HG03039 (cell line): Measurements from ENCODE around the gene PRAMEF12.
"Not testable (repeated sequence)": the region's sequence is repeated elsewhere in the genome, so short reads cannot be mapped to it uniquely, and the experiment has no call there.

ENCODE experiments used
- ATAC-seq: cut with Tn5 transposase; IDR thresholded peaks from one replicate; pipeline ENCODE4 v1.9.1; 2021; ENCODE audit warnings: mild to moderate bottlenecking, moderate library complexity; ENCODE audit not compliant: unreplicated experiment

Gene PRAMEF12

GRCh38 chr1:12769976-12770505 lies 3.5 kb upstream of the PRAMEF12 start:
- ATAC-seq, result no peak

- ATAC-seq, result no peak
Observed at GRCh38 chr1:12770620-12771019, 2.9 kb upstream of the PRAMEF12 start.

- ATAC-seq, result no peak
Observed at GRCh38 chr1:12771186-12771585, 2.4 kb upstream of the PRAMEF12 start.

DNA sequence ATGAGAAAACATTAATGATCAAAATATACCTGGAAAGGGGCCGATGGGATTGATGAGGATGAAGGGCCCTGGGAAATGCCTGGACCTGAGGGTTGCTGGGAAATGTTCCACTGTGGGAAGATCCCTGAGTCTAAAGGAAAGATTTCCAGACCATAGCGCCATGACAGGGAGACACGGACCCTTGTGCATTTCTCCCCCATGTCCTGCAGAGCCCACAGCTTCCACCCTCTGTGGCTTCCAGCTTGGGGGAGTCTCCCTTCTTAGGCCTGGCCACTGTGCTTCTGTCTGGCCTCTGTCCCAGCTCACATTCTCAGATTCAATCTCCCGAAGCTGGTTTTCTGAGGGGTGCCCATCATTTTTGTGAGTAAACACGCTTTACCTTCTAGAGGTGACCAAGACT lies 1.0 kb upstream of the PRAMEF12 start:
- ATAC-seq, result no peak

- ATAC-seq, result no peak
Observed at GRCh38 chr1:12774801-12775345, 1.3 kb downstream of the PRAMEF12 start.

GRCh38 chr1:12775443-12775842 lies 1.9 kb downstream of the PRAMEF12 start:
- no peak for ATAC-seq

GRCh38 chr1:12776801-12777557 lies 3.4 kb downstream of the PRAMEF12 start:
- no peak for ATAC-seq

DNA sequence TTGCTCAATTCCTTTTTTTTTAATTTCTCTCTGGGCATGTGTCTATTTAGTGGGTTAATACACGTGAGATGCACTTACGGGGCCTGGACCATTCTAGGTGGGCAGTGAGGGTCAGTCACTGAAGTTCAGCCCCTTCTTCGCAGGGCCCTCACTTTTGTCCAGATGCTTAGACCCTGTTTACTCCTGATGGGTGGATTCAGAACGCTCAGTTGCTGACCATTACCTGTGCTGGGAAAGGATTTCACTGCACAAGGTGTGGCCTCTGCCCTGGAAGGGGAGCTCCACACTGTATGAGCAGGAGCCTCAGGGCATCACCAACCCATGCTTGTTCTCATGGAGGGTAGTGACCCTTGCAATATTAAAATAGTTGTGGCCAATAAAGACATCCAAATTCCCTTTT lies 4.5 kb downstream of the PRAMEF12 start:
- ATAC-seq, result no peak

- ATAC-seq, result no peak
Observed at GRCh38 chr1:12778907-12779306, 5.4 kb downstream of the PRAMEF12 start.

- ATAC-seq, result not testable (repeated sequence)
Observed at GRCh38 chr1:12781488-12781887, 8.0 kb downstream of the PRAMEF12 start.

GRCh38 chr1:12783783-12784182 lies 10.2 kb downstream of the PRAMEF12 start:
- not testable (repeated sequence) for ATAC-seq

- ATAC-seq, result not testable (repeated sequence)
Observed at GRCh38 chr1:12784729-12785128, 11.2 kb downstream of the PRAMEF12 start.

GRCh38 chr1:12791097-12791496 lies 17.6 kb downstream of the PRAMEF12 start, which contains the start of gene PRAMEF1:
TSS of gene PRAMEF1 (plus strand) at chr1:12791397. CDS start at chr1:12793228, 1,831 bp downstream.
- not testable (repeated sequence) for ATAC-seq

DNA sequence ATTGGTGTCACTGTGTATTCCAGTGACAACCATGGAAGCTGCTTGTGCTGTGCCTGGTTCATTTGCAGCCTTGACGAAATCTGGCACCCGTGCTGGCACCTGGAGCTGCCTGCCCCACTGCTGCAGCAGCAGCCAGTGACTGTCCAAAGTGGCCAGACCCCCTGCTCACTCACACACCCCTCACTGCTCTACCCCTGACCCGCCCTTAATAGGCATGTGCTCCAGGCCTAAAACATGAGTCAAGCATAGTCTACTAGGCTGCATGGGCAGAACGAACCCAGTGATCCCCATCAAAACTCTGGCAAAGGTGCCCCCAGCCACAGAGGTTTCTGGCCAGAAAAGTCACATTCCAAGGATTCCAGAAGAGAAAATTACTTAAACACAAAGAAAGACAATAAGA lies 25.4 kb downstream of the PRAMEF12 start:
- ATAC-seq, result no peak

DNA sequence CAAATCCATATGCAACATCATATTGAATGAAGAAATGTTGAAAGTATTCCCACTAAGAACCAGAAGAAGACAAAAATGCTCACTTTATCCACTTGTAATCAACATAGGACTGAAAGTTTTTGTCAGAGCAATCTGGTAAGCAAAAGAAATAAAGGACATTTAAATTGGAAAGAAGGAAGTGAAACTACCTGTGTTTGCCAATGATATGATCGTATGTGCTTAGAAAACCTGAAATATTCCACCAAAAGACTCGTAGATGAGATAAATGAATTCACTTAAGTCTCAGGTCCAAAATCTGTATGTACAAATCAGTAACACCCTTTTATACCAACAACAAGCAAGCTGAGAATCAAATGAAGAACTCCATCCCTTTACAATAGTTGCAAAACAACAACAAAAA lies 26.2 kb downstream of the PRAMEF12 start:
- ATAC-seq, result no peak

DNA sequence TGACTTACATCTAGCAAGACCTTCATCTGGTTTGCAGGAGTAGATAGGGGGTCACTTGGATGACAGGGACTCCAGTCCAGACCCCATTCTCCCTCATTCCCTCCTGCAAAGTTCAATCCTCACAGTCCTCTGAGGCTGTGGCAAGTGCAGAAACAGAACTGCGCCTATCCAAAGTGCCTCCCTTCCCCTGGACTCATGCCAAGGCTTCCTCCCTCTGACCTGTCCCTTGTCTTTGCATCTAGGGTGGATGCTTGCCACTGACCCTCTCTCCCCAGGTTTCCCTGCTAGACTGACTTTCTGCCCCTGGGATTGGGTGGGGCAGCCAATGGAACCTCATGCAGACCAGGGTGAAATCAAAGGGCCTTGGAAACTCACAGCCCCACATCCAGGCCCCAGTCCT lies 36.4 kb downstream of the PRAMEF12 start:
- no peak for ATAC-seq

GRCh38 chr1:12810691-12811408 lies 37.3 kb downstream of the PRAMEF12 start:
- ATAC-seq, result no peak

- ATAC-seq, result no peak
Observed at GRCh38 chr1:12811409-12811784, 37.9 kb downstream of the PRAMEF12 start.

DNA sequence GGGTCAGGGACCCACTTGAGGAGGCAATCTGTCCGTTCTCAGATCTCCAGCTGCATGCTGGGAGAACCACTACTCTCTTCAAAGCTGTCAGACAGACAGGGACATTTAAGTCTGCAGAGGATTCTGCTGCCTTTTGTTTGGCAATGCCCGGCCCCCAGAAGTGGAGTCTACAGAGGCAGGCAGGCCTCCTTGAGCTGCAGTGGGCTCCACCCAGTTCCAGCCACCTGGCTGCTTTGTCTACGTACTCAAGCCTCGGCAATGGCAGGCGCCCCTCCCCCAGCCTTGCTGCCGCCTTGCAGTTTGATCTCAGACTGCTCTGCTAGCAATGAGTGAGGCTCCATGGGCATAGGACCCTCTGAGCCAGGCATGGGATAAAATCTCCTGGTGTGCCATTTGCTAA lies 45.5 kb downstream of the PRAMEF12 start:
- not testable (repeated sequence) for ATAC-seq
